Retinal pigment epithelial cell (primary cell): ENCODE data around the gene PIEZO2.

Experiments used
- DNase-seq: peaks from one replicate; pipeline ENCODE4 v3.0.0-alpha.2; 2010; ENCODE audit warnings: low read depth
- H3K4me3 ChIP-seq: 2 replicates; pipeline ENCODE4 v1.5.1; 2011; ENCODE audit warnings: mild to moderate bottlenecking, low read length, control low read depth, moderate library complexity
- TF ChIP-seq, protein P1 (sequence below): conservative IDR thresholded peaks from 2 replicates; pipeline ENCODE4 v1.5.1; 2011; ENCODE audit warnings: low read depth, low read length, control low read depth, inconsistent platforms

PIEZO2 gene

DNA sequence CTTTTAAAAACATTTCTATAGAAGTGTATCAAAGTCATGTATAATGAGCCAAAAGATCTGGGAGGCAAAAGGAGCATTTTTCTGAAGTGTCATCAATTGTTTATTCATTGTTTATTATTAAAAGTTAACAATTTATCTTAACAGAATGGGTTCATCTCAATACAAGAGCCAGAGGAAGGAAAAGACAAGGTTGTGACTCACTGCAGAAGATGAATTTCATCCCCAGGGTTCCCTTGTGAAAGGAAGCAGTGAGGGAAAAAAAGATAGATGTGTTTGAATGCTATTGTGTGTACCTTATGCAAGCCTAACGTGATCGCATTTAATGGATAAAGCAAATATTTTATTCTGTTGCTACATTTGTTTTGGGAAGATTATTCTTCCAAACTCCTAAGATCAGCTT is 286.3 kb downstream of the PIEZO2 start:
- no peak overlapping the region for H3K4me3 ChIP-seq
- TF ChIP-seq, protein P1, sequence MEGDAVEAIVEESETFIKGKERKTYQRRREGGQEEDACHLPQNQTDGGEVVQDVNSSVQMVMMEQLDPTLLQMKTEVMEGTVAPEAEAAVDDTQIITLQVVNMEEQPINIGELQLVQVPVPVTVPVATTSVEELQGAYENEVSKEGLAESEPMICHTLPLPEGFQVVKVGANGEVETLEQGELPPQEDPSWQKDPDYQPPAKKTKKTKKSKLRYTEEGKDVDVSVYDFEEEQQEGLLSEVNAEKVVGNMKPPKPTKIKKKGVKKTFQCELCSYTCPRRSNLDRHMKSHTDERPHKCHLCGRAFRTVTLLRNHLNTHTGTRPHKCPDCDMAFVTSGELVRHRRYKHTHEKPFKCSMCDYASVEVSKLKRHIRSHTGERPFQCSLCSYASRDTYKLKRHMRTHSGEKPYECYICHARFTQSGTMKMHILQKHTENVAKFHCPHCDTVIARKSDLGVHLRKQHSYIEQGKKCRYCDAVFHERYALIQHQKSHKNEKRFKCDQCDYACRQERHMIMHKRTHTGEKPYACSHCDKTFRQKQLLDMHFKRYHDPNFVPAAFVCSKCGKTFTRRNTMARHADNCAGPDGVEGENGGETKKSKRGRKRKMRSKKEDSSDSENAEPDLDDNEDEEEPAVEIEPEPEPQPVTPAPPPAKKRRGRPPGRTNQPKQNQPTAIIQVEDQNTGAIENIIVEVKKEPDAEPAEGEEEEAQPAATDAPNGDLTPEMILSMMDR, result no peak
- no peak for DNase-seq

DNA sequence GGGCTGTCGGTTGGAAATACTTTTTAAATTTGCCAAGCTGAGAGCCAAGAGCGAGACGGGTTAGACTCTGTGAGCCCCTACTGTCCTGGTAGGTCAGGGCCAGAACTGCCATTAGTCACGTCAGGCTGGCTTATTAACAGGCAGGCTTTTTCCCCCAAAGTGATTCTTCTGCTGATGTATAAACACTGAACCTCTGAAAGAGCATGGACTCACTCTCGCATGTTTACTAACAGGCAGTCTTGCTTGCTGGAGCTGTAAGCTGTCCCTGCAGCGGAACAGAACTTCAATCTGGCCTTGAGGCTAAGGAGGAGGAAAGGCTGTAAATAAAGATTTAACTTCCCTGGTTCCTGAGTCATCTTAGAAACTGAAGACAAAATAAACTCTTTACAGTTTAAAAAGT is 288.4 kb downstream of the PIEZO2 start:
- TF ChIP-seq, protein P1, result no peak
- no peak for DNase-seq
- H3K4me3 ChIP-seq, result no peak overlapping the region

DNA sequence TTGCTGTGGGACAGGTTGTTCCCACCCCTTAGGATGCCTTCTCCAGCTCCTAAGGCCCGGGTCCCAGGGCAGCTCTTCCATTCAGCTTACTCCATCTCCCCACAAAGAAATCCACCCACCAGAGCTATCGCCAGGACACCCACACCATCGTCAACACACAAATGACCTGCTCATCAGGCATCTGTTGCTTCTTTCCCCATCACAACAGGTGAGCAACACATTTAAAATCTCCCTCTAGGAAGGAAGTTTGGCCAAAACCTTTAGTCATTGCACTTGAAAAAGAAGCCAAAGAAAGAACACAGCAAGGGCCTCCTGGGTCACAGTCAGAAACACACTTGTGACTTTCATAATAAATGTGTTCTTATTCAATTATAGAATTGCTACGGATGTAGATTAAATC is 289.0 kb downstream of the PIEZO2 start:
- no peak overlapping the region for H3K4me3 ChIP-seq
- TF ChIP-seq, protein P1, result no peak
- no peak for DNase-seq

DNA sequence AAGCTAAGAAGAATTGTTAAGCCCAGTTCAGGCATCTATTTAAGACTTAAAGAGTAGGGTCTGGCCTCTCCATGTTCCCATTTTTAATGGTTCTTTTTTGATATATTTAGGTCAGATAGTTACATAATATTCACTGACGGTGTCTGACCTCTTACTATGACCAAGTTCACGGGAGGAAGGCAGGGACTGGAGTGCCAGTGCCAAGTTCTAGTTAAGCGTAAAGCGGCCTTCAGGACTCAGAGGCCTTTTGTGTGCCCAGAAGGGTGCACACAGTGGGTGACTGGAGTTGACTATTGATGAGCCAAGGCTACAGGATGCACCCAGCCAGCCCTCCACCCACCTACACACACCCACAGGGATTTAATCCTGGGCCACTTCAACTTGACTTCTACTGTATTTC is 290.9 kb downstream of the PIEZO2 start:
- no peak overlapping the region for H3K4me3 ChIP-seq
- TF ChIP-seq, protein P1, result no peak
- DNase-seq, result no peak

DNA sequence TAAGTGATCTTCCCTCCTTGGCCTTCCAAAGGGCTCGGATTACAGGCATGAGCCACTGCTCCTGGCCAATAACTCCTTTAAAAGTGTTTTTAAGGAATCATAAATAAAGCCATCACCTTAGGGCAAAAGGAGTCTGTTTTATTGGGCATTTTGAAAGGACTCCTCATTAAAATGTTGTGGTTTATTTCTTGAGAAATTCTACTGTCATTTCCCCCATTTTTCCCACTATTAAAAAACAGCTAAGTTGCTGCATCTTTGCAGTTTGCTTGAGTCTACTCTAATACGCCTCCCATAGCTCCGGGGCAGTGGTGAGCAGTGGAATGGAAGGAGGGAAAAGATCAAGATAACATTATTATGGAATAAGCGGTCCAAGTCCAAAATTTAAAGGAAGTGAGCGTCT is 293.2 kb downstream of the PIEZO2 start:
- TF ChIP-seq, protein P1, result no peak
- H3K4me3 ChIP-seq, result no peak overlapping the region
- DNase-seq, result no peak

DNA sequence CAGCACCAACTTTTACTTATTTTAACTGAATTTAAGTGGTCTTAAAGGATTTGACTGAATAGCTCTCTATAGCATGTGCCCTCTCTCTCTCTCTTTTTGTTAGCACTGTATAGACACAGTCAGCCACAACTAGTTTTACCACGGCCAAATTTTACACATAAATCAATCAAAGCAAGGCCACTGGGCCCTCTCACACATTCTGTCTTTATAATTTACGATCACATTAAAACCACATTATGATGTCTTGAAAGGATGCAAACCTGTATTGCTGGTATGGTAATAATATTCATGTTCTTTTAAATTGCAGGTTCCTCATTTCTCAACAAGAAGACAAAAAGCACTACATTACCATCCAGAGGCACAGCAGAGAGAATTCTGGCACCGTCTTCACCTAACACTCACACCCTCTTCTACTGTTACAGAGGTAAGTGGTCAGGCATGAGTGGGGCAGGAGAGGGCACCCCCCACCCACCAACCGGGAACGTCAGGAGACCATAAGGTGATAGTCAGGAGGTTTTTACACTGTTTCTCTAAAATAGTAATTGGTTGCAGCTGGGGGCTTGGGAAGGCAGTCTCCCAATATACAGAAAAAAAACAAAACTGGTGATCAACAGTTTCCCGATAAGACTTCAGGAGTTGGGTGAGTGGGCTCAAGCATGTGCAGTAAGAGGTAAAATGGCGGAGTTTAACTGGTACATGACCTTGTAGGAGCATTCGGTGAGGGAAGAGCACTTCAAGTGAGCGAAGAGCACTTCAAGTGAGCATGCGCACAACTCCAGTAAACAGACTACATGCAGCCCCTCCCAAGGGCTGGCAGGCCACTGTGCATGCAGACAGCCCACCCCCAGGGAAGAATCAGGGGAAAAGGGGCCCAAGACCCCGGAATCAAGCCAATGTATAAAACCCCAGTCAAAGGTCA is 296.7 kb downstream of the PIEZO2 start:
- no peak for DNase-seq
- H3K4me3 ChIP-seq, result no peak overlapping the region
- TF ChIP-seq, protein P1, result no peak

DNA sequence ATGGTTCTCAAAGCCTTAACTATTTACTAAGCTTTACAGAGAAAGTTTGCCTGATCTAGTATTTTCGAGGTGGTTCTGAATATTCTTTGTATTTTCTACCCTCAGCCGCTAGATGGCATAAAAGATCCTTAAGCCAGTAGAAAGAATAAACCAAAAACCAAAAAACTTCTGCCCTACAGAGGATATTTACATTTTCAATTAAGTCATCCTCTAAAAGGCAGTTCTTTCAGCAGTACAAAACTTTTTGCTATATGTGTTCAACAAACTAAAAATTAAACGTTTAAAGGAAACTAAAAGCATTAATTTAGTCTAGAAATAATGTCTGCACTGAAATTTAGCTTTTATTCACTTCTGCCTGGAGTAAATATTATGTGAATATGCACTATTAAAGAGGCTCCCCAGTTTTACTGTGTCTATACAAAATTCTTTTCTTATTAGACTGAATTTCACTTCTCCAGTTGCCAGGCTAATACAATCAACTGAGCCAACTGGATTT is 297.5 kb downstream of the PIEZO2 start:
- no peak for DNase-seq

More for the DNA sequence above, 297.5 kb downstream of the PIEZO2 start:
- TF ChIP-seq, protein P1, result peak; percentile 67
- no peak overlapping the region for H3K4me3 ChIP-seq
